ENCODE measurements around the gene RALGAPA2.
A peak's percentile ranks its signal among the peaks of the same experiment; 100 is the strongest.

Gene RALGAPA2

DNA sequence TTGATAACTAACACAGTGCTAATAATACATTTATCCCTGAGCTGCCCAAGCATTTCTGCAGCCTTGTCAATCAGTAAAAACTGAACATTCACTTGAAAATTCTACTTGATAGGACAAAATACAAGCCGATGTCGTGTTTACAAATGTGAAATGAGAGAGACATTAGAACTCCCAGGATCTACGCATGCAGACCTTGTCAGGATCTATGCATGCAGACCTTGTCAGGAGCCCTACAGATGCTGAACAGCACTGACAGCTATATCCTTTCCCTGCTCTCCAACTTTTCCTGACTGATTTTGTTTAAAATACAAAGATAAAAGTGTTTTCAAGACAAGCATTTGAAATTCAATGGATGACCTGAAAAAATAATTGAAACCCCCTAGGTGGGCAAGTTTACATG lies 315.6 kb downstream of the RALGAPA2 start:
- Mint-ChIP-seq H3K27me3 (ENCODE audit: low read depth) (no peaks in the 10 kb centered on the region), H3K36me3 (ENCODE audit: low read depth) (no peaks in the 10 kb centered on the region), H3K9me3 (no peaks in the 10 kb centered on the region), H3K4me1 (ENCODE audit: low read depth) (no peaks in the 10 kb centered on the region), H3K27ac (no peak overlapping the region), H3K4me3 (no peak overlapping the region)
- no peak for DNase-seq (ENCODE audit: low spot score)

DNA sequence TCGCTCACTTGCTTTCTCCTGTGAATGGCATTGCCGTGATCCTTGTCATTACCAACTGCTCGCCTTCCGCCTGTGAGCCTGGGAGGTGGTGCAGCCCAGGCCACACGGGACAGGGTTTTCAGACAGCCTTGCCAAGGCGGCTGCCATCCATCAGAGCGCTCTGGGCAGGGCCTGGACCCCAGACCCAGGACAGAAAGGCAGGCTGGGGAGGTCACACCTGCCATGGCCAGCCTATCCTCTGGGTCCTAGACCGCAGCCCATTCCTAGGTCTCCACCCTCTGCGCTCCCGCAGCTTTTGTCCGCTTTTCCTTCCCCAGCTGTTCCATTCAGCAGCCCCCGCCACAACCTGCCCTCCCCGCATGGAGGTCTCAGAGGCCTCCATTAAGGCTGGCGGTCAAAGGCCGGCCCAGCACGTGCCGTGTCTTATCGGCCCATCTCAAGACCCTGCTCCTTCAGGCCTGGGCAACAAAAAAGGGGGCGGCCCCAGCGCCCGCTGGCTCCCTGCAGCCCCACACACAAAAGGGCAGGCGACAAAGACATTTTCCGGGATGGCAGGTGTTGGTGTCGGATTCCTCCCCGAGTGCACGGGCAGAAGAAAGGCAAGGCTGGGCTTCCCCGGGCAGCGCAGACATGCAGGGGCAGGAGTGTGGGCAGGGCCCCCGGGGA lies 316.4 kb downstream of the RALGAPA2 start:
- Mint-ChIP-seq H3K4me1 (ENCODE audit: low read depth) (no peaks in the 10 kb centered on the region), H3K36me3 (ENCODE audit: low read depth) (no peaks in the 10 kb centered on the region), H3K27me3 (ENCODE audit: low read depth) (no peaks in the 10 kb centered on the region), H3K27ac (no peak overlapping the region), H3K4me3 (no peak overlapping the region), H3K9me3 (no peaks in the 10 kb centered on the region)
- no peak for DNase-seq (ENCODE audit: low spot score)

- H3K4me1 Mint-ChIP-seq (ENCODE audit: low read depth) = no peaks in the 10 kb centered on the region
- no peak overlapping the region for H3K27ac Mint-ChIP-seq
- no peaks in the 10 kb centered on the region for H3K9me3 Mint-ChIP-seq
- H3K27me3 Mint-ChIP-seq (ENCODE audit: low read depth) = no peaks in the 10 kb centered on the region
- no peak overlapping the region for H3K4me3 Mint-ChIP-seq
- no peaks in the 10 kb centered on the region for H3K36me3 Mint-ChIP-seq (ENCODE audit: low read depth)
- no peak for DNase-seq (ENCODE audit: low spot score)
These were observed 317.4 kb downstream of the RALGAPA2 start for GRCh38 chr20:20395087-20395486.

DNA sequence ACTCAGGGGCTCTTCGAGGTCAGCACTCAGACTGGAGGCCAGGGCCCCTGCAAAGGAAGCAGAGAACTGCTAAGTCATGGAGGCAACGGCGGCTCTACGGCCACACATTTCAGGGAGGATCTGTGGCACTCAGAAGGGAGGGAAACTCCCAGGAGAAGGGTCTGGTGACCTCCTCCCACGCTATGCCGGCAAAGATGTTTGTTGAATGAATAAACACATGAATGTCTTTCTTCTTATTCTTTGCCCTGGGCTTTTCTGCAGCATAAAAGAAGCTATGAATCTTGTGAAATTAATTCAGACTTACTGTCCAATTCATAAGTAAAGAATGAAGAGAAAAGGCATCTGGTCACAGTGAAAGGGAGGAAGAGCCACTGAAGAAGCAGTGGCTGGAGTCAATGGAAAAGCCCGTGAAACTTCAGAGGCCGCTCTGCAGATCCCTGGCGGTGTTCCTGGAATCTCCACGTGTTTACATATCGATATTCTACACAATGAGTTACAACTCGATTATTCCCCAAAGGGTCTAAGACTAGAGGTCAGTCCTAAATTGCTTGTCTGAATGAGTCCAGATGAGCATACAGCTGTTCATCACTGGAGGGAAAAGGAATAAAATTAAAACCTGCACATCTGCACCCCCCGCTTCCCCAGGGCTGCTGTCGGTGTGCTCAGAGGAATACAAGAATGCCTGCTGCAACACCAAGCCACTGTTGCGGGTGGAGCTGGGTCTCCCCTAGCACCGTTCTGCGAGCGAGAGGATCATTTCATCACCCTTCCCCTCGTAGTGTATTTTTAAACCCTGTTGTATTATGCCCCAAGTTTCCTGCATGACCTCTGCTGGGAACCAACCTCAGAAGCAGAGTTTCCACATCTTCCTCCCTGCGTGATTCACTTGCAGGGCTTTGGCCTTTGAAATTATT lies 319.0 kb downstream of the RALGAPA2 start:
- Mint-ChIP-seq H3K9me3 (no peaks in the 10 kb centered on the region), H3K4me3 (no peak overlapping the region), H3K36me3 (ENCODE audit: low read depth) (no peaks in the 10 kb centered on the region), H3K27ac (no peak overlapping the region), H3K4me1 (ENCODE audit: low read depth) (no peaks in the 10 kb centered on the region), H3K27me3 (ENCODE audit: low read depth) (no peaks in the 10 kb centered on the region)
- DNase-seq (ENCODE audit: low spot score) = no peak

DNA sequence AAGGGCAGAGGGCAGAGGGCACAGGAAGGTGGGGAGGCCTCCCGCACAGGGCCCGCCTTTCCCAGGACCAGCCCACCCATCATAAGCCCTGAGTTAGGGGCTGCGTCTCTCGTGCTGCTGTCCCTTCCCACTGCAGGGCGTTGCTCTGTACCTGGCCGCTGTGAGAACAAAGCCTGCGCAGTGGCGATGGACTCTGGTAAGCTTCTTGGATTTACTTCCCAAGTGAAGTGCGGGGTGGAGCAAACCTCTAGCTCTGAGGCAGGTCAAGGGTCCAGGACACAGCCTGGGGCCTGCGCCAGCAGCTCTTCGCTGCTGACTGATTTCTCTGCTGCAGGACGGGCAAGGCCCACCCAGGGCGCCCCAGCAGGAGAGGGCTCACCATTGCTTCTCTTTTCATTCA lies 320.7 kb downstream of the RALGAPA2 start:
- no peaks in the 10 kb centered on the region for H3K4me1 Mint-ChIP-seq (ENCODE audit: low read depth)

GRCh38 chr20:20391115-20391514 lies 321.3 kb downstream of the RALGAPA2 start:
- H3K36me3 Mint-ChIP-seq (ENCODE audit: low read depth) = no peaks in the 10 kb centered on the region
- H3K4me3 Mint-ChIP-seq = no peak overlapping the region
- no peak overlapping the region for H3K27ac Mint-ChIP-seq
- DNase-seq (ENCODE audit: low spot score) = no peak
- no peaks in the 10 kb centered on the region for H3K9me3 Mint-ChIP-seq
- no peaks in the 10 kb centered on the region for H3K27me3 Mint-ChIP-seq (ENCODE audit: low read depth)
- no peaks in the 10 kb centered on the region for H3K4me1 Mint-ChIP-seq (ENCODE audit: low read depth)

More for the DNA sequence above, 320.7 kb downstream of the RALGAPA2 start:
- no peaks in the 10 kb centered on the region for H3K27me3 Mint-ChIP-seq (ENCODE audit: low read depth)
- H3K27ac Mint-ChIP-seq = no peak overlapping the region
- no peak overlapping the region for H3K4me3 Mint-ChIP-seq
- no peaks in the 10 kb centered on the region for H3K9me3 Mint-ChIP-seq
- H3K36me3 Mint-ChIP-seq (ENCODE audit: low read depth) = no peaks in the 10 kb centered on the region
- no peak for DNase-seq (ENCODE audit: low spot score)

DNA sequence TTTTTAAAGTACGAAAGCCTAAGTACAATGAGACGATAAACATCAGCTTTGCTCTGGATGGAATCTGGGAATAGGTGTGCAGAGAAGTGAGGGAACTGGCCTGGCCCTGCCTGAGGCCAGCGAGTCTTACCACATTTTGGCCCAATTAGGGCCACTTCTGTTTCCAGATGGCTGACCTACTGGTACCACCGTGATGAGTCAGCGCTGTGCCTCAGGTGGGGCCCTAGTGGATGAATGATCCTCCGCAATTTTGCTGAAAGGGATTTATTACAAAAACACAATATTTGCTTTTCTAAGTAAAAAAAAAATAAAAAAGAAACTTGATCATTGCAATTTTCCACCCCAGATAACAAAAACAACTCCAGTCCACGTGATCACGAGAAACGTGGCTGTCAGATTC lies 322.1 kb downstream of the RALGAPA2 start:
- Mint-ChIP-seq H3K27me3 (ENCODE audit: low read depth) (no peaks in the 10 kb centered on the region), H3K9me3 (no peaks in the 10 kb centered on the region), H3K4me3 (no peak overlapping the region), H3K4me1 (ENCODE audit: low read depth) (no peaks in the 10 kb centered on the region), H3K36me3 (ENCODE audit: low read depth) (no peaks in the 10 kb centered on the region), H3K27ac (no peak overlapping the region)
- DNase-seq (ENCODE audit: low spot score) = no peak

GRCh38 chr20:20386192-20386591 lies 326.3 kb downstream of the RALGAPA2 start:
- no peak for DNase-seq (ENCODE audit: low spot score)
- Mint-ChIP-seq H3K27ac (no peak overlapping the region), H3K4me1 (ENCODE audit: low read depth) (no peaks in the 10 kb centered on the region), H3K36me3 (ENCODE audit: low read depth) (no peaks in the 10 kb centered on the region), H3K27me3 (ENCODE audit: low read depth) (peaks cover 2% of the 10 kb centered on the region), H3K4me3 (no peak overlapping the region), H3K9me3 (no peaks in the 10 kb centered on the region)

DNA sequence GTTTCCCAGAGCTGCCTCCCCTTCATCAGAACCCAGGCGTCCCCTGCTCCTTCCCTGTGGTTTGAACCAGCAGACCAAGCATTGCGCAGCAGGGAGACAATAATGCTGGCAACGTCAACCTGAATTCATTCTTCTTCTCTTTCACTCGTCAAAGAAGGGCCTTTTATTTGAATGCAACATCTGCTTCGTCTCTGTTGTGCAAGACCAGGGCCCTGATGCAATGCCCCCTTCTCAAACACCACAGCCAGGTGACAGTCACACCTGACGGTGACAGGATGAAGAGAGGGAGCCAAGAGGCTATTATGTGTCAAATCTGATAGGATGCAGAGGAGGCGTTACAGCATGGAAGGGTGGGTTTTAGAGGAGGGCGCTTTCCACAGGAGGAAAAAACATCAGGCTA lies 336.6 kb downstream of the RALGAPA2 start:
- Mint-ChIP-seq H3K4me1 (ENCODE audit: low read depth) (no peaks in the 10 kb centered on the region), H3K27ac (no peak overlapping the region), H3K27me3 (ENCODE audit: low read depth) (peaks cover 40% of the 10 kb centered on the region), H3K4me3 (no peak overlapping the region), H3K36me3 (ENCODE audit: low read depth) (no peaks in the 10 kb centered on the region), H3K9me3 (peaks cover 2% of the 10 kb centered on the region)
- DNase-seq (ENCODE audit: low spot score) = no peak

- Mint-ChIP-seq H3K9me3 (no peaks in the 10 kb centered on the region), H3K27me3 (ENCODE audit: low read depth) (peaks cover 51% of the 10 kb centered on the region), H3K4me3 (no peak overlapping the region), H3K27ac (no peak overlapping the region), H3K36me3 (ENCODE audit: low read depth) (peaks cover 1% of the 10 kb centered on the region), H3K4me1 (ENCODE audit: low read depth) (peaks cover 3% of the 10 kb centered on the region)
- no peak for DNase-seq (ENCODE audit: low spot score)
These were observed 339.3 kb downstream of the RALGAPA2 start for GRCh38 chr20:20373091-20373571.

DNA sequence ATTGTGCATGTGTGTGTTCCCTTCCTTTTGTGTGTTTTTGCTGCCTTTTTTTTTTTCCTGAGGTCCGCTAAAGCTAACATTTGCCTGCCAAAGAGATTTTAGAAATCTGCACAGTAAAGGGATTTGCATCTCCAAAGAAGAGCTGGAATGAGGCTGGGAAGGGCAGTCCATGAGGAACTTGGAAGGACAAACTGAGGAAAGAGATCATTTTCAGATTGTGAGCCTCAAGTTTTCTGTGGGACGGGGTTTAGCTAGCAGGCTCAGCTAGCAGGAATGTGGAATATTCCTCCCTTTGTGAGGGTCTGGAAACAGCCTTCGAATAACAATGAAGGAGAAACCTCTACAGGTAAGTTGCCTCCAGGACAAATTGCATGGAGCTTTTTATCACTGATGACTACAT lies 340.8 kb downstream of the RALGAPA2 start:
- Mint-ChIP-seq H3K36me3 (ENCODE audit: low read depth) (peaks cover 3% of the 10 kb centered on the region), H3K4me3 (no peak overlapping the region), H3K27ac (no peak overlapping the region), H3K27me3 (ENCODE audit: low read depth) (peaks cover 55% of the 10 kb centered on the region), H3K9me3 (no peaks in the 10 kb centered on the region), H3K4me1 (ENCODE audit: low read depth) (peaks cover 5% of the 10 kb centered on the region)
- no peak for DNase-seq (ENCODE audit: low spot score)

DNA sequence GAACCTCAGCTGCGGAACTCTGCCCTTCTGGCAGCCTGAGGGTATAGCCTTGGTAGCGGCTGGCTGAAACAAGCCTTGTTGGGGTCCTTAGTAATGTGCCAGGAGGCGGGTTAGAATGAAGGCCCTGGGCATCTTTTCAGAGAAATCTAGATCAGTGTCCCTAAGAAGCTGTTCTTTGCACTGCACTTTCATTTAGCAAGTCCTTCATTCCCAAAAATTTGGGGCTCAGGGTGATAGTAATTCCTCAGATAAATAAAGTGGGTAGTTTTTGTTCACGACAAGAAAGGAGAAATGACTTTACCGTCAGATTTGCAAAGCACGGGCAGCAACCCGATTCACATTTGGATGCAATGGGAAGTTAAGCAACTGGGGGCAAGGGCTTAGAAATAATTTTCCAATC lies 341.4 kb downstream of the RALGAPA2 start:
- H3K27me3 Mint-ChIP-seq (ENCODE audit: low read depth) = peaks cover 59% of the 10 kb centered on the region
- H3K36me3 Mint-ChIP-seq (ENCODE audit: low read depth) = peaks cover 3% of the 10 kb centered on the region
- H3K27ac Mint-ChIP-seq = no peak overlapping the region
- H3K4me3 Mint-ChIP-seq = no peak overlapping the region
- H3K9me3 Mint-ChIP-seq = no peaks in the 10 kb centered on the region
- H3K4me1 Mint-ChIP-seq (ENCODE audit: low read depth) = peaks cover 5% of the 10 kb centered on the region
- DNase-seq (ENCODE audit: low spot score) = no peak

DNA sequence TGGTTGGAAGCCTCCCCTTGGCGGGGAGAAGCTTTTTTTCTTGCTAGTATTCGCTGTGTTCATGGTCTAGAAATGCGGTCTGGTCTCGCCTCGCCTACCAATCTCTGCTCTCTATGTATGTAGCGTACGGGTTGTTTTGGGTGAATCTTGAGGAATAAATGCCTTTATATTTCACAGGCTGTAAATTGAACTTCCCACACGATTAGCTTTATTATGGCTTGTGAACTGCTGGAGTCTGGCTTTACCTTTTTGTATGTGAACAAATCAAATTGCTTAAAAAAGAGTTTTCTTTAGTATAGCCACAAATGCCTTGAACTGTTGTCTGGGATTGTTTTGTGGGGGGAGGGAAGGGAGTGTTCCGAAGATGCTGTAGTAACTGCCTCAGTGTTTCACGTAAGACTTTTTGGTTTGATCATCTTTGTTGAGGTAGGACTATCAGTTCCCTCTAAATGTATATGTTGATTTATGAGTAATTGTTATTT lies 342.3 kb downstream of the RALGAPA2 start:
- peak overlapping the region; percentile 47 for H3K27ac Mint-ChIP-seq
- peaks cover 63% of the 10 kb centered on the region for H3K27me3 Mint-ChIP-seq (ENCODE audit: low read depth)
- H3K4me1 Mint-ChIP-seq (ENCODE audit: low read depth) = peaks cover 5% of the 10 kb centered on the region
- peak overlapping the region; percentile 64 for H3K4me3 Mint-ChIP-seq
- DNase-seq (ENCODE audit: low spot score) = no peak
- no peaks in the 10 kb centered on the region for H3K9me3 Mint-ChIP-seq
- H3K36me3 Mint-ChIP-seq (ENCODE audit: low read depth) = peaks cover 3% of the 10 kb centered on the region

Measured in T-helper 2 cell treated with Interferon-gamma antibody and Interleukin-4, amounts not matched to agents 5 μg/mL and 100 μg/mL, for 36 hours (primary cell).